Occipital lobe (tissue), 2 donors: Measurements from ENCODE around the gene STXBP2. TPM values are rescaled to one million over a fixed set of nuclear protein-coding genes. Genes with fewer than 3 reads are reported as not detected.

Experiments used
- DNase-seq: peaks from one replicate; lab custom pipeline; 2025; lab: John Stamatoyannopoulos, UW
- total RNA-seq: library from RNA; depleted of rRNA; stranded (reverse); fragments of >200 nt; gene quantifications from one replicate; pipeline ENCODE4 v1.2.3, GENCODE V29; 2014

STXBP2 gene
- total RNA-seq, 1 donor from 2014 or later: 3.0 TPM

DNA sequence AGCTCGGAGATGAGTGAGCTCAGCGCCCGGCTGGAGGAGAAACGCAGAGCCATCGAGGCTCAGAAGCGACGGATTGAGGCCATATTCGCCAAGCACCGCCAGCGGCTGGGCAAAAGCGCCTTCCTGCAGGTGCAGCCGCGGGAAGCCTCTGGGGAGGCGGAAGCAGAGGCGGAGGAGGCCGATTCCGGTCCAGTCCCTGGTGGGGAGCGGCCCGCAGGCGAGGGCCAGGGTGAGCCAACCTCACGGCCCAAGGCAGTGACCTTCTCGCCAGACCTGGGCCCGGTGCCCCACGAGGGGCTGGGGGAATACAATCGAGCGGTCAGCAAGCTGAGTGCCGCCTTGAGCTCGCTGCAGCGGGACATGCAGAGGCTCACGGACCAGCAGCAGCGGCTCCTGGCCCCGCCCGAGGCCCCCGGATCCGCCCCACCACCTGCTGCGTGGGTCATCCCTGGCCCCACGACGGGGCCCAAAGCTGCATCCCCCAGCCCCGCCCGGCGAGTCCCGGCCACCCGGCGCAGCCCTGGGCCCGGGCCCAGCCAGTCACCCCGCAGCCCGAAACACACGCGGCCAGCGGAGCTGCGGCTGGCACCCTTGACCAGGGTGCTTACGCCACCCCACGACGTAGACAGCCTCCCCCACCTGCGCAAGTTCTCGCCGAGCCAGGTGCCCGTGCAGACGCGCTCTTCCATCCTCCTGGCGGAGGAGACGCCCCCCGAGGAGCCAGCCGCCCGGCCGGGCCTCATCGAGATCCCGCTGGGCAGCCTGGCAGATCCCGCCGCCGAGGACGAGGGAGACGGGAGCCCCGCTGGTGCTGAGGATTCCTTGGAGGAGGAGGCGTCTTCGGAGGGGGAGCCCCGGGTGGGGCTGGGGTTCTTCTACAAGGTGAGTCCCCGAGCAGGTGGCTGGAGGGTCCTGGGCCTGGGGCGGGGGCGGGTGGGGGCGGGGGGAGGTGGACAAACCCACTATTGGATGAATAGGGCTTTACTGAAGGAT lies 24.3 kb upstream of the STXBP2 start:
- no peak for DNase-seq

DNA sequence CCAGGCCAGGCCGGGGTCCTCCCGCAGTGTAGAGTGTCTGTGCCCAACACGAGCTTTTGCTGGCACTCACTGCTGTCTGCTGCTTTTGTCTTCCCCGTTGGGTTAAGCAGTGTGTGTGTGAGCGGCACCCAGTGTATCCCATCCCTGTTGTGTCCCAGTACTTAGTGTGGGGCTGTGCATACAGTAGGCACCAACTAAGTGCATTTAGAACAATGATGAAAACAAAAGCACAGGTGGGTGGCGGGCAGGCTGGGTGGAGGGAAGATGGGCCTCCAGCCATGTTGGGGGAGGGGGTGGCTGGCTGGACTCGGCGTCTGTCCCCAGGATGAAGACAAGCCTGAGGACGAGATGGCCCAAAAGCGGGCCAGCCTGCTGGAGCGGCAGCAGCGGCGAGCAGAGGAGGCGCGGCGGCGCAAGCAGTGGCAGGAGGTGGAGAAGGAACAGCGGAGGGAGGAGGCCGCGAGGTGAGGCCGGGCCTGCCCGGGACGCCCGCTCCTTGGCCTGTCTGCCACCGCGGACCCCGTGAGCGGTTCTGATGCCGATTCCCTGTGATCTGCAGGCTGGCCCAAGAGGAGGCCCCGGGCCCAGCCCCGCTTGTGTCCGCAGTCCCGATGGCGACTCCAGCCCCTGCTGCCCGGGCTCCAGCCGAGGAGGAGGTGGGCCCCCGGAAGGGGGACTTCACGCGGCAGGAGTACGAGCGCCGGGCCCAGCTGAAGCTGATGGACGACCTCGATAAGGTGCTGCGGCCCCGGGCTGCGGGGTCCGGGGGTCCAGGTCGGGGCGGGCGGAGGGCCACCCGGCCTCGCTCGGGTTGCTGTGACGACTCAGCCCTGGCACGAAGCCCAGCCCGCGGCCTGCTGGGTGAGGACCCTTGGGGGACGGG lies 21.8 kb upstream of the STXBP2 start:
- DNase-seq: no peak

DNA sequence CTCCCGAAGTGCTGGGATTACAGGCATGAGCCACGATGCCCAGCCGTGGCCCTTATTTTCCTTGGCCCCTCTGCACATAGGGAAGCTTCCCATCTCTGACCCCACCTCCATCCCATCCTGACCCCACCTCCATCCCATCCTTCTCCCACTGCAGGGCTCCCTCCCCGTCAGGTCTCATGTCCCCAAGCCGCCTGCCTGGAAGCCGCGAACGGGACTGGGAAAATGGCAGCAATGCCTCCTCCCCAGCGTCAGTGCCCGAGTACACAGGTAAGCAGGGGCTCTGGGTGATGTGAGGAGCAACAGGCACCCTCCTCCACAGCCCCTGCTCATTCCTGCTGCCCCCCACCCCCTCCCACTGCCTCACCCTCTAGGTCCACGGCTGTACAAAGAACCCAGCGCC lies 19.7 kb upstream of the STXBP2 start:
- DNase-seq: no peak

DNA sequence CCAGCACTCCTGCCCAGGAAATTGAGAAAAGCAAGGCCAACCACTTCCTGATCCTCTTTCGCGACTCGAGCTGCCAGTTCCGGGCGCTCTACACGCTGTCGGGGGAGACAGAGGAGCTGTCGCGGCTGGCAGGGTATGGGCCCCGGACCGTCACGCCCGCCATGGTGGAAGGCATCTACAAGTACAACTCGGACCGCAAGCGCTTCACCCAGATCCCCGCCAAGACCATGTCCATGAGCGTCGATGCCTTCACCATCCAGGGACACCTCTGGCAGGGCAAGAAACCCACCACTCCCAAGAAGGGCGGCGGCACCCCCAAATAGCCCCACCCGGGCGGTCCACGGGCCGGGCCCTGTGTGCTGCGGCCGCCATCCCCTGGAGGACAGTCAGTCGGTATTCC lies 19.2 kb upstream of the STXBP2 start:
- DNase-seq: no peak

DNA sequence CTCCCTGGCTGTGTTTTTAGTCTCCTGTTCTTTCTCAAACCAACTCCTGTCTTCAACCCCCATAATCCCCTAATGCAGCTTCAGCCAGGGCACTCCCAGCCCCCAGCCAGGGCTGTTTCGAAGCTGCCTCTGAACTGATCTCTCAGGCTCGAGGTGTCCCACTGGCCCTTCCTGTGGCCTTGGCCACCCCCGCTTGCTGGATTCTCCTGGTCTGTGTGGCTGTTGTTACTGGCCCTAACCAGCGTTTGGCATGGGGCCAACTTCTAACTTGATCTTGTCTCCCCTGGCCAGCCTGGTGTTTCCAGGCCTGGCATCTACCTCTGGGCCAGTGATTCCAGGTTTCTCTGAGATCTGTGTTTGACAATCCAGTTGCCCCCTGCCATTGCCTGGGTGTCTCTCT lies 18.6 kb upstream of the STXBP2 start:
- no peak for DNase-seq

DNA sequence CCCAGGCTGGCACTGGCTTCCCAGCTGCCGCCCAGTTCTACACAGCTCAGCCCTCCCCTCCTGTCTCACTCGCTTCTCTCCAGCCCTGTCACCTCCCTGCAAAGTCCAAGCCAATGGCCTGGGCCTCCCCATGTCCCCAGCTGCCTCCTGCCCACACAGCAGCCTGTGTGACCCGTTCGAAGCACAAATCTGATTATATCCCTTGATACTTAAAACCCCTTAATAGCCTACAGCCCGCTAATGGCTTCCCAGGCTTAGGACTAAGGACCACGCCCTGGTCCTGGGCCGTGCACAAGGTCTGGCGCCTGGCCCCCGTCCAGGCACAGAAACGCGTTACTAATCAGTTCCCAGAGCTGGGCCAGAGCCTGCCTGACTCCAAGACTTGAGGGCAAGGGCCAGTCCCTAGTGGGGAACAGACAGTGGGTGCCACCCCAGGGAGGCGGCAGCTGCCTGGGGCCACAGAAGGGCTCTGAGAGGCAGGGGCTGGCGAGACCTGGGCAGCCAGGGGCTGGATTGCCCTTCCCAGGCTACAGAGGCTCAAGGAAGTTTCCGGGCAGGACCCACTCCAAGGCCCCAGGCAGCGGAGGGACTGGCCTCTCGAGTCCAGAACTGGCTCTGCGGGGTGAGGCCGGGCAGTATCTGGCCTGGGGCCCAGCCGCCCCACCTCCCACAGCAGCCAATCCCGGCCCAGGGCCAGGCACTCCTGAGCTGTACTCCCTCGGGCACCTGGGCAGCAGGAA lies 18.0 kb upstream of the STXBP2 start:
- no peak for DNase-seq

DNA sequence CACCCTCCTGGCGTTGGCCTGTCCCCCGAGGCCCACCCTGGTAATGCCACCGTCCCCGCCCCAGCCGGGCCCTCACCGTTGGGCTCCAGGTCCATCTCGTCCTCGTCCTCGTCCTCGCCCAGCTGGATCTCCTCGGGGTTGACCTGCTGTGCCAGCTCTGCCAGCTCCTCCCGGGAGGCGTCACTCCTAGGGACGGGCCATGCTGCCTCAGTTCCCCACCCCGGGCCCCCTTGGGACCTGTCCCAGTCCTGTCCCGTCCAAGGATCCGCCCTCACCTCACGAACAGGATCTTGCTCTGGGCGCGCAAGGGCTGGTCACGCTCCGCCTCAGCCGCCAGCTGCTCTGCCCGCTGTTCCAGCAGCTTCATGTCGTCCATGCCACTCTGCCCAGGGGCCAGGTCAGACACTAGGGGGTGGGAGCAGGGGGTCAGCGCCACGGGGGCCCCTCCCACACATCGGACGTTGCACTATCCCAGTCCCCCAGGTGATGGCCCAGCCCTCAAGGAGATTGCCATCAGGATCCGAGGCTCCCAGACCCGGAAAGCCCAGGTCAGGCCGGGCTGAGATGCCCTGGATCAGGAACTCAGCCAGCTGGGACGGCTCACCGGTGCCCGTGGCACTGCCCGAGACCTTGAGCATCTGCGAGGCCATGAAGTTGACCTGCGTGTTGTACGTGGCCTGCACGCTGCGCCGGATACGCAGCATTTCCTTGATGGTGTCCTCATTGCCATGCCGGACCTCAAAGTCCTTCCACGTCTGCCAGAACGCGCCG lies 17.1 kb upstream of the STXBP2 start:
- DNase-seq: no peak

DNA sequence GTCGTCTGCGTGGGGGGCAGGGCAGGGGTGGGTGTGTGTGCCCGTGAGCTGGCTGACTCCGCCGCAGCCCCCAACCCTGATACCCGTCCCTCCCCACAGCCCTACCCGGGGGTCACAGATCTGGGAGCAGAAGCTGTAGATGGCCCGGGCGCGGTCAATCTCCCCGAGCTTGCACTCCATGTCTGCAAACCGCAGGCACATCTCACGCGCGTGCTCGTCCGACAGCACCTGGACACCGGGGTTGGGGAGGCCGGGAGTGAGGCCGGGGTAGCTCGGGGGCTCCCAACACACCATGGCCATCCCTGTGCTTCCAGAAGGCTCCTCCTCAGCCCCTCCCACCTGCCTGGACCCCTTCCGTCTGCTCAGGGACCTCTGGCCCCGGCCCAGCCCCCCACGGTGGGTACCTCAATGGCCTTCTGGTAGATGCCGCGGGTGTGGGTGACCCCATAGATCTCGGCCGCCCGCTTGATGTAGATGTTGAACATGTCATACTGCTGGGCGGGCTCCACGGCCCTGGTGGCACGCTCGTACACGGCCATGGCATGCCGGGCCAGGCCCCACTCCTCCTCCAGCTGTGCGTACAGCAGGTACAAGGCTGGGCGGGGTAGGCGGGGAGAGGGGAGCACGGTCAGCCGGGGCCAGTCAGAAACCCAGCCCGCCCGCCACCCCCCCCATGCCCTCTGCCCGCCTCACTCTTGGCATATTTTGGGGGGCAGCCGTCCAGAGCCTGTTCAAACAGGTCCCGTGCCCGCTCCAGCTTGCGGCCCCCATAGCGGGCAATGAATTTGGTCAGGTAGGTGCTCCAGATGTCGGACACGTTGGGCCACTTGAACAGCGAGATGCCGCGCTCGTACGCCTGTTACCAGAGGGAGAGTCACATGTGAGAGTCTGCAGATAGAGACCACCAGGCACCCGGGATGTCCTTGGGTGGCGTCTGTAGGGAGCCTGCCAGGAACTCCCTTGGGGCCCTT lies 16.2 kb upstream of the STXBP2 start:
- DNase-seq: no peak

DNA sequence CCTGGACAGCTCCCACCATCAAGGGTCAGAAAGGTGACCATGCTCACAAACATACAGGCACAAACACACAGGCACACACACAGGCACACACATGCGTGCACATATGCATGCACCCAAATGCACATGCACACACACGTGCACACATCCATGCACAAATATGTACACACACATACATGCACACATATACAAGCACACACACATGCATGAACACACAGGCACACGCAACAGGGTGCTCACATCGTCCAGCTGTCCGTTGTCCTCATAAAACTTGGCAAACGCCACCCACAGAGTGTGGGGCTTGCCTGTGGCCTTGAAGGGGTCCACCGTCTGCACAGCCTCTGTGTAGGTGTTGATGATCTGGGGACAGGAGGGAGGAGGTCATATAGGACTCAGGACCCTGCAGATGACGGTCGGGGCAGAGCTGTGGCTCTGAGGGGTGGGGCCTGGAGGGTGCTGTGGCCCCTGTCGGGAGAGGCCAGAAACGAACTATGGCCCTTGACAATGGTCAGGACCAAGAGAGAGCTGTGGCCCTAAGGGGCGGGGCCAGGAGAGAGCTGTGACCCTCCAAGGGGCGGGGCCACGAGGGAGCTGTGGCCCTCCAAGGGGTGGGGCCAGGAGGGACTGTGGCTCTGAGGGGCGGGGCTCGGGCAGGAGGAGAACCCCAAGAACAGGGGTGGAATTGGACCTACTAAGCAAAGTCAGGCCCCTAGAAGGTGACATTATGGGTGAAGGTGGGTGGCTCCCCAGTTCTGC lies 13.8 kb upstream of the STXBP2 start:
- no peak for DNase-seq

DNA sequence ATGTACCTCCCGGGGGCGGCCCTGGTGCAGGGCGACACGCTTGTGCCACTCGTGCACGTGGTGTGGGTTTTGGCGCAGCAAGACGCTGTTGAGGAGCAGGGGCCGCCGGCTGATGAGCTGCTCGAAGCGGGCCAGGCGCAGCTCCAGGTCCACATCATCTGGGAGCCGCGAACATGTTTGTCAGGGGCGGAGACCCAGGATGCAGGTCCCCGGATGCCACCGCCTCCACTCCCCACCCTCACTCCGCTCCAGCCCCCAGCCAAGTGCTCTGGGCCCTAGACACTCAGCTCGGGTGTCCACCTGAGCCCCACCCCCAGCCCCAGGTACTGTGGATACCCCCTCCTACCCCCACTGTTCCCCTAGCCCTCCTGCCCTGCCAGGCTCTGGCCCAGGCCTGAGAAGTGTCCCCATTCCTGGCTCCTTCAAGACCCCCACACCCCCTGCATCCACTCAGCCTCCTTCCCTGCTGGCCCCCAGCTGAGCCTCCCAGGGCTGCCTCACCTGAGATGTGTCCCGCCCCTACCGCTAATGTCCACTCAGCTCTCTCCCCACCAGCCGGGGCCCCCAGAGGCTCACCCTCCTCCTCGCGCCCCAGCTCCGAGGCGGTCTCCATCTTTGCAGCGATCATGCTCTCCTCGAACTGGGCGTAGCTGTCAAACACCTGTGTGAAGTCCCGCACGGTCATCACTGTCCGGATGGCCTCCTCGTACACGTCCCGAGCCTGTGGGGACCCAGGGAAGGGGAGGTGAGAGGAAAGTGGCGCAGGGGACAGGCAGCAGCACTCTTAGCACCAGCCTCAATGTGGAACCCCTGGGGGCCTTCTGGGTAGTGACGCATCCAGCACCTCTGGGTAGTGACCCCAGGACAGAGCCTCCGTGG lies 12.9 kb upstream of the STXBP2 start:
- DNase-seq: no peak

DNA sequence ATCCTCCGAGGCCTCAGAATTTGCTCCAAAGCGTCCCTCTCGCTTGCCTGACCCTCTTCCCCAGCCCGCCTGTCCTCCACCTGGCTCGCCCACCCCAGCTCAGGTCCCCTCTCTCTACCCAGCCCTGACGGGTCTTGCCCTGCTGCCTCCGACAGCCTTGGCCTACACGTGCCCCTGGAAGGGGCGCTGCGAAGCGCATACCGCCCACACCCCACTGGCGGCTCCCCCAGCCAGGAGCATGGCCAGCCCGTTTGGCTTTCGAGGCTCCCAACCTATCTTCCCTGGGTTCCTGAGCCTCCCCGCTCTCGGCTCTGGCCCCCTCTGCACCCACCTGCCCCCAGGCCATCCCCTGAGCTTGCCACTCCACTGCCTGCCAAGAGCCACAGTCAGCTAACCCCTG lies 12.1 kb upstream of the STXBP2 start:
- no peak for DNase-seq

DNA sequence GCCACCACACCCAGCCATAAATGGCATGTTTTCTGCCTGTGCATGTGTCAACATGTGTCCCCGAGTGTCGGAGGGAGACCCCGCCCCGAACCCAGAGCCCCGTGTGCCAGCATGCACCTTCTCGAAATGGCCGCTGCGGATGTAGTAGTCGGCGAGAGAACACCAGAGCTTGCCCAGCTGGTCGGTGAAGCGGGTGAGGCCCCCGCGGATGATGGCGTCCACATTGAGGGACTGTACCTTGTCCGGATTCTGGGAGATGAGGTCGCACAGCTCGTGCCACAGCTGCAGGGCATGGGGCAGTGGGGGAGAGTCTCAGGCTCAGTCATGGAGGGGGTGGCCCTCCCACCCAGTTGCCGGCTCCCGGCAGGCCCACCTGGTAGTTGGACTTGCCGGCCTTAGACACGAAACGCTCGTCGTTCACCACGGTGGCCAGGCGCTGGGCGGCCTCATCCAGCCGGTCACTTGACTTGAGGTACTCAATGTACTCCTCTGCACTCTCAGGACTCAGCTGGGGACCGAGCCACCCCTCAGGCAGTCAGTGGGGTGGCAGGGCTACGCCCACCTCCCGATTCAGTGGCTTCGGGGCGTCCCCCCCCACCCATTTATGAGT lies 11.0 kb upstream of the STXBP2 start:
- DNase-seq: no peak

DNA sequence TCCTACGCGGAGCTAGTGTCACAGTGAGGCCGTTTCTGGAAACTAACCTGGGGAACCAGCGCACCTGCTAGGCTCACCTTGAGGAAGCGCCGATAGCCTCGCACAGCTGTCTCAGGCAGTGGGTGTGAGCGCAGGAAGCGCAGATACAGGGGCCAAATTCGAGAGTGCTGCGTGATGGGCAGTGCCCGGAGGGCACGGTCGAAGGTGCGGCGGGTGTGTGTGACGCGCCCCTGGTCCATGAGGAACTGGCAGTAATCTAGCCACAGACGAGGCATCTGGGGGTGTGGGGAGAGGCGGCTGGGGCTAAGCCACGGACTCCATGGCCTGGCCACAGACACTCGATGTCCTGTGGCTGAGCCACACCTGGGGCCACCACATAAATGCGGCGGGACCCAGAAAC lies 9.7 kb upstream of the STXBP2 start:
- DNase-seq: no peak

DNA sequence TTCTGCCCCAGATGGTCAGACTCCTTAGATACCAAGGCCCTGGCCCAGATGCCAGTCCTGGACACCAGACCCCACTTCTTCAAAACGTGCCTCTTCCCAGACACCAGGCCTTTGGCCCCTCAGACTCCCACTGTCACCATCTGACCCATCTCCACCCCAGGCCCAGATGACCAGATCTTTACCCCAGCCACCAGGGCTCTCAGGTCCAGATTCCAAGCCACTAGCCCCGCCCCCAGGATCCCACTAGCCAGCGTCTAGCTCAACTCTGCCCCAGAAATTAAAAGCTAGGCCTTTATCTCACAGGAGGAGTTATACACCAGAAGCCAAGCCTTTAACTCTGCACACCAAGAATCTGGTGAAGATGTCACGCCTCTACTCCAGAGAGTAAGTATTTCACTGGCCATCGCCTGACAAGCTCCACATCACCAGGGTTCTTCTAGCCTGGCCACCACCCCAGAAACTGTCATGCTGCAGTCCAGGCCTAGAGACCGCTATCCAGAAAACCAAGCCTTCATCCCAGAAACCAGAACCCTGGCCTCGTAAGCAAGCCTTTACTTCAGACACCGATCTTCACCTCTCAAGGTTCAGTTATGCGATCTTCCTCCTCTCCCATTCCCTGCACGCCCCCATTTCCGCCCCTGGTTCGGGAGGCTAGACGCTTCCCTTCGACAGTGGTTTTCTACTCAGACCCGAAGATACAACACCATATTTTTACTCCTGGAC lies 8.2 kb upstream of the STXBP2 start:
- no peak for DNase-seq

DNA sequence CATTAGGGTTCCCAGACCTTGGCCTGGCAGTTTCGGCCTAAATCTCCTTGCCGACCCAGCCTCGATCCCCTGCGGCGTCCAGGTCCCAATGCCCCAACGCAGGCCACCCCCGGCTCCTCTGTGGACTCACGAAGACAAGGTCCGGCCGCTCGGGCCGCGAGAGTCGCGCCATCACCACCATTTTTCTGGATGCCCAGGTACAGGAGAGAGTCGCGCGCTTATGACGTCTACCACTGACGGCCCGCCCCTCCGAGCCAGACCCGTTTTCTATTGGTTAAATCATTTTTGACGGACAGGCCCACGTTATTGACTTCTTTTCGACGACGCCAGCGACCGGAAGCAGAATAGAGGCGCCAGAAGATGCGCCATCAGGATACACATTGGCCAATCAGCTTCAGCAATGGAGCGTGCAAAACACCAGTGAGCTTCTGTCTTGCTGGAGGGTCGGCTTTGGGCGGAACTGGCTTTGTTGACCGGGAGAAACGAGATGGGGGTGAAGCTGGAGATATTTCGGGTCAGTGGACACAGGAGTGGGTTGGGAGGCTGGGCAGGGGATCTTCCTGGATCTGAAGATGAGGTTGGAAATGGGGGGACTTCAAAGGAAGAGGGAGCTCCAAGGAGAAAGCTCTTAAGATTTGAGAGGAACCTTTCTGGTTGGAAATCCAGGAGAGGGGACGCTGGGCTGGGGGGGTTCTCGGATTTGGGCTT lies 7.4 kb upstream of the STXBP2 start, which contains the start of the genes PET100 and XAB2:
Gene PET100, plus strand, starts transcription at position 447 of the 708 bp plus-strand sequence. Its CDS starts 41 bp downstream, at position 488.
Gene XAB2, minus strand, starts transcription at position 199 of the 708 bp plus-strand sequence. Its CDS starts 18 bp downstream, at position 181.
- DNase-seq: peak; percentile 95

DNA sequence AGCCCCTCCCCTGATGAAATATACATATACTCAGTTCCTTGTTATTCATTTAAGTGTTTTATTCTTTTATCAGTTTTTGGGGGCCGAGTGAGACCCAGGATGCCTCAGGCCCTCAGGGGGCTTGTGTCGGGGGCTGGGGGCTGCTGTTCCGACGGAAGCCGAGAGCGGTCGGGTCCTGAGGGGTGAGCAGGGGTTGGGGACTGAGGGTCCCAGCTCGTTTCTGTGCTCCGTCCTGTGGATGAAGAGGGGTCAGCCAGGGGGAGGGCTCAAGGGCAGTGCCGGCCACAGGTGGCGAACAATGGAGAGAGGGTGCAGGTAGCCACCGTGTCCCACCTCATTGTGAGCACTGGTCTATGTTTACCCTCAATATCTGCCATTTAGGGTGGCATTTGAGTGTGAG lies 5.3 kb upstream of the STXBP2 start:
- DNase-seq: no peak
